GM21717 (cell line): ENCODE results near the gene ZFHX3.

Experiments
- ATAC-seq: cut with Tn5 transposase; IDR thresholded peaks from one replicate; pipeline ENCODE4 v1.9.1; 2021; ENCODE audit warnings: mild to moderate bottlenecking, moderate library complexity; ENCODE audit not compliant: unreplicated experiment

The ZFHX3 gene

GRCh38 chr16:73056921-73057290 is 9.0 kb upstream of the ZFHX3 start:
- ATAC-seq: no peak

- no peak for ATAC-seq
Measured at GRCh38 chr16:73056448-73056847, 8.5 kb upstream of the ZFHX3 start.

- no peak for ATAC-seq
Measured at GRCh38 chr16:73054813-73055482, 7.0 kb upstream of the ZFHX3 start.

GRCh38 chr16:73054498-73054812 is 6.5 kb upstream of the ZFHX3 start:
- ATAC-seq: no peak

- no peak for ATAC-seq
Measured at GRCh38 chr16:73054125-73054484, 6.2 kb upstream of the ZFHX3 start.

GRCh38 chr16:73053364-73054124 is 5.6 kb upstream of the ZFHX3 start:
- ATAC-seq: no peak

GRCh38 chr16:73053038-73053363 is 5.1 kb upstream of the ZFHX3 start:
- no peak for ATAC-seq

- ATAC-seq: no peak
Measured at GRCh38 chr16:73052576-73052975, 4.6 kb upstream of the ZFHX3 start.

GRCh38 chr16:73051961-73052360 is 4.0 kb upstream of the ZFHX3 start:
- no peak for ATAC-seq

- ATAC-seq: no peak
Measured at GRCh38 chr16:73051226-73051625, 3.3 kb upstream of the ZFHX3 start.

- no peak for ATAC-seq
Measured at GRCh38 chr16:73050201-73051099, 2.5 kb upstream of the ZFHX3 start.

- no peak for ATAC-seq
Measured at GRCh38 chr16:73049511-73049910, 1.6 kb upstream of the ZFHX3 start.

GRCh38 chr16:73049091-73049490 is 1.2 kb upstream of the ZFHX3 start:
- ATAC-seq: no peak

- ATAC-seq: peak; percentile 7
Measured at GRCh38 chr16:73048292-73049080, 558 bp upstream of the ZFHX3 start.

GRCh38 chr16:73047221-73047535 is 750 bp downstream of the ZFHX3 start:
- ATAC-seq: no peak

- no peak for ATAC-seq
Measured at GRCh38 chr16:73046849-73047214, 1.1 kb downstream of the ZFHX3 start.

GRCh38 chr16:73046202-73046848 is 1.6 kb downstream of the ZFHX3 start:
- ATAC-seq: no peak

GRCh38 chr16:73043828-73044467 is 4.0 kb downstream of the ZFHX3 start:
- ATAC-seq: no peak

GRCh38 chr16:73042807-73043206 is 5.1 kb downstream of the ZFHX3 start:
- ATAC-seq: no peak

GRCh38 chr16:73041676-73042075 is 6.3 kb downstream of the ZFHX3 start:
- ATAC-seq: no peak
